ENCODE measurements around the gene C2CD5.

C2CD5 gene

DNA sequence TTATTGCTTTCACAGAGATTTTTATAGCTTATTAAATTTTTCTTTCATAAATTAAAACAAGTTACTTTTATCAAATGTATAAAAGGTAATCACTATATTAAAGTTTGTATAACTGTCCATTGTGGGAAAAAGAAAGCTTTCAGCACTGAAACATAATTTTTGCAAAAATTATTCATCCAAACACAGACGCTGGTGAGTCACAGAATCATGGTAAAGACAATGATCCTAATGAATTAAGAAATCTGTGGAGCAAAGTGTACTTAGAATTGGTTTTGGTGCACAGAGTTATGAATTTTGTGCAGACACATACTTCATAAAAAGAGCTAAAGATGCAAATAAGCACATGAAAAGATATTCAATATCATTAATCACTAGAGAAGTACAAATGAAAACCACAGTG lies 31.7 kb upstream of the C2CD5 start:
- no peaks in the 10 kb centered on the region for H4K20me1 ChIP-seq (ENCODE audit: insufficient read depth, low read length)
- TF ChIP-seq EZH2 (optimal IDR thresholded peaks at IDR 0.05; ENCODE audit: low read depth, low read length) (no peak), EZH2phosphoT487 (IDR thresholded peaks at IDR 0.05; ENCODE audit: low read length) (no peak)
- TF ChIP-seq, protein P1, sequence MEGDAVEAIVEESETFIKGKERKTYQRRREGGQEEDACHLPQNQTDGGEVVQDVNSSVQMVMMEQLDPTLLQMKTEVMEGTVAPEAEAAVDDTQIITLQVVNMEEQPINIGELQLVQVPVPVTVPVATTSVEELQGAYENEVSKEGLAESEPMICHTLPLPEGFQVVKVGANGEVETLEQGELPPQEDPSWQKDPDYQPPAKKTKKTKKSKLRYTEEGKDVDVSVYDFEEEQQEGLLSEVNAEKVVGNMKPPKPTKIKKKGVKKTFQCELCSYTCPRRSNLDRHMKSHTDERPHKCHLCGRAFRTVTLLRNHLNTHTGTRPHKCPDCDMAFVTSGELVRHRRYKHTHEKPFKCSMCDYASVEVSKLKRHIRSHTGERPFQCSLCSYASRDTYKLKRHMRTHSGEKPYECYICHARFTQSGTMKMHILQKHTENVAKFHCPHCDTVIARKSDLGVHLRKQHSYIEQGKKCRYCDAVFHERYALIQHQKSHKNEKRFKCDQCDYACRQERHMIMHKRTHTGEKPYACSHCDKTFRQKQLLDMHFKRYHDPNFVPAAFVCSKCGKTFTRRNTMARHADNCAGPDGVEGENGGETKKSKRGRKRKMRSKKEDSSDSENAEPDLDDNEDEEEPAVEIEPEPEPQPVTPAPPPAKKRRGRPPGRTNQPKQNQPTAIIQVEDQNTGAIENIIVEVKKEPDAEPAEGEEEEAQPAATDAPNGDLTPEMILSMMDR (IDR thresholded peaks at IDR 0.05; ENCODE audit: low read length), result no peak
- H3K27me3 ChIP-seq (replicated peaks; ENCODE audit: insufficient read depth, low read length), result no peaks in the 10 kb centered on the region
- no peak overlapping the region for H3K4me3 ChIP-seq (ENCODE audit: low read length)
- no peaks in the 10 kb centered on the region for H3K9me3 ChIP-seq (replicated peaks; ENCODE audit: insufficient read depth, low read length)
- H2AFZ ChIP-seq (ENCODE audit: low read length), result no peak overlapping the region
- no peak overlapping the region for H3K4me2 ChIP-seq (ENCODE audit: low read depth, low read length)
- no peak overlapping the region for H3K9ac ChIP-seq (ENCODE audit: low read length)
- no peaks in the 10 kb centered on the region for H3K4me1 ChIP-seq (ENCODE audit: low read length)
- no peaks in the 10 kb centered on the region for H3K36me3 ChIP-seq (replicated peaks; ENCODE audit: insufficient read depth, low read length)
- no peaks in the 10 kb centered on the region for H3K9me2 ChIP-seq (replicated peaks; ENCODE audit: insufficient read depth, low read length)
- no peak for DNase-seq
- no peaks in the 10 kb centered on the region for H3K79me2 ChIP-seq (ENCODE audit: low read length)
- no peaks in the 10 kb centered on the region for H3F3A ChIP-seq (ENCODE audit: insufficient read depth, low read length)
- H3K27ac ChIP-seq (ENCODE audit: low read length), result no peak overlapping the region

DNA sequence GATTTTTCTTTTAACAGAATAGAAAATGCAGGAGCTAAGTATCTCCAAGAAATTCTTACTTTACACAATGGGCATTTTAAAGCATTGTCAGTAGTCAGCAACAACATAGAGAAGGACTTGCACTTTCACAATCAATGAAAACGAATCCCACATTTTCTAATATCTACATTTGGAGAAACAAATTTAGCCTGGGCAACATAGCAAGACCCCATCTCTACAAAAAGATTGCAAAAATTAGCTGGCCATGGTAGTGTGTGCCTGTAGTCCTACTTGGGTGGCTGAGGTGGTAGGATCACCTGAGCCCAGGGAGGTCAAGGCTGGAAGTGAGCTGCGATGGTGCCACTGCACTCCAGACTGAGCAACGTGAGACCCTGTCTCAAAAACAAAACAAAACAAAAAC lies 30.6 kb upstream of the C2CD5 start:
- Histone ChIP-seq H4K20me1 (ENCODE audit: insufficient read depth, low read length) (no peaks in the 10 kb centered on the region), H3K4me1 (ENCODE audit: low read length) (no peaks in the 10 kb centered on the region), H3K9ac (ENCODE audit: low read length) (no peak overlapping the region), H3K36me3 (replicated peaks; ENCODE audit: insufficient read depth, low read length) (no peaks in the 10 kb centered on the region), H3K9me2 (replicated peaks; ENCODE audit: insufficient read depth, low read length) (no peaks in the 10 kb centered on the region), H3K27me3 (replicated peaks; ENCODE audit: insufficient read depth, low read length) (no peaks in the 10 kb centered on the region), H3K27ac (ENCODE audit: low read length) (no peak overlapping the region), H3K4me3 (ENCODE audit: low read length) (no peak overlapping the region), H3K4me2 (ENCODE audit: low read depth, low read length) (no peak overlapping the region), H2AFZ (ENCODE audit: low read length) (no peak overlapping the region), H3K9me3 (replicated peaks; ENCODE audit: insufficient read depth, low read length) (no peaks in the 10 kb centered on the region), H3F3A (ENCODE audit: insufficient read depth, low read length) (no peaks in the 10 kb centered on the region), H3K79me2 (ENCODE audit: low read length) (no peaks in the 10 kb centered on the region)
- DNase-seq, result no peak
- TF ChIP-seq EZH2 (optimal IDR thresholded peaks at IDR 0.05; ENCODE audit: low read depth, low read length), result no peak
- TF ChIP-seq EZH2phosphoT487 (IDR thresholded peaks at IDR 0.05; ENCODE audit: low read length), result no peak
- TF ChIP-seq, protein P1 (IDR thresholded peaks at IDR 0.05; ENCODE audit: low read length), result no peak

DNA sequence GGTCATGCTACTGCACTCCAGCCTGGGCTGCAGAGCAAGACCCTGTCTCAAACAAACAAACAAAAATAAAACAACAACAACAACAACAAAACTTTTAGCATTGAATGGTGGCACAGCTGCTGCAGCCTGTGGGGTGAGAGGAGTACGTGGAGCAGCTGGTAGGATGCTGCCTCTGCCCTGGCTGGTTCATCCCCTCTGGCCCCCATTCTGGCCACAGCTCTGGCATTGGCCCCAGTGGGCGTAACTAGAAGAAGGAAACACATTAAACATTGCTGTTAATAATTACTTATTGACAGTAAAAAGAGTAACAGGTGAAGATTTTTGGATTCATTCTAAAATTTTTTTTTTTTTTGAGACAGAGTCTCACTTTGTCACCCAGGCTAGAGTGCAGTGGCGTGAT lies 28.8 kb upstream of the C2CD5 start:
- H2AFZ ChIP-seq (ENCODE audit: low read length), result no peak overlapping the region
- no peaks in the 10 kb centered on the region for H3K9me3 ChIP-seq (replicated peaks; ENCODE audit: insufficient read depth, low read length)
- H3K9me2 ChIP-seq (replicated peaks; ENCODE audit: insufficient read depth, low read length), result no peaks in the 10 kb centered on the region
- TF ChIP-seq, protein P1 (IDR thresholded peaks at IDR 0.05; ENCODE audit: low read length), result no peak
- no peak for TF ChIP-seq EZH2 (optimal IDR thresholded peaks at IDR 0.05; ENCODE audit: low read depth, low read length)
- no peak for TF ChIP-seq EZH2phosphoT487 (IDR thresholded peaks at IDR 0.05; ENCODE audit: low read length)
- H3K79me2 ChIP-seq (ENCODE audit: low read length), result no peaks in the 10 kb centered on the region
- no peak for DNase-seq
- H3F3A ChIP-seq (ENCODE audit: insufficient read depth, low read length), result no peaks in the 10 kb centered on the region
- H3K4me3 ChIP-seq (ENCODE audit: low read length), result no peak overlapping the region
- no peaks in the 10 kb centered on the region for H3K4me1 ChIP-seq (ENCODE audit: low read length)
- no peaks in the 10 kb centered on the region for H3K27me3 ChIP-seq (replicated peaks; ENCODE audit: insufficient read depth, low read length)
- H3K36me3 ChIP-seq (replicated peaks; ENCODE audit: insufficient read depth, low read length), result no peaks in the 10 kb centered on the region
- H3K9ac ChIP-seq (ENCODE audit: low read length), result no peak overlapping the region
- H4K20me1 ChIP-seq (ENCODE audit: insufficient read depth, low read length), result no peaks in the 10 kb centered on the region
- no peak overlapping the region for H3K27ac ChIP-seq (ENCODE audit: low read length)
- H3K4me2 ChIP-seq (ENCODE audit: low read depth, low read length), result no peak overlapping the region
